Lung (tissue), 12 donors: Measurements from ENCODE around the gene APAF1. TPM values are rescaled to one million over a fixed set of nuclear protein-coding genes. Genes with fewer than 3 reads are reported as not detected.

ENCODE experiments used
- ATAC-seq: fragments of 200-7000 bp; cut with Tn5 transposase; one replicate; pipeline ENCODE4 v1.9.1; 2020; ENCODE audit warnings: moderate number of reproducible peaks; ENCODE audit not compliant: insufficient read depth, low FRiP score
- DNase-seq, 3 donors: peaks; one replicate each; pipeline ENCODE4 v3.0.0-alpha.2; 2013 to 2017
- H3K27ac ChIP-seq, 2 donors: one replicate each; pipeline ENCODE4 v1.5.1; 2013; ENCODE audit warnings: mild to moderate bottlenecking in 2 of 2, moderate library complexity in 2 of 2, control low read depth in 1 of 2, inconsistent platforms in 1 of 2, low read depth in 1 of 2, low read length in 1 of 2
- H3K27me3 ChIP-seq, 3 donors: one replicate each; pipeline ENCODE4 v1.5.1; 2013; ENCODE audit warnings: low read length in 2 of 3; ENCODE audit not compliant: control insufficient read depth in 3 of 3, insufficient read depth in 3 of 3
- H3K36me3 ChIP-seq, 4 donors: one replicate each; pipeline ENCODE4 v1.5.1; 2013; ENCODE audit warnings: low read length in 4 of 4, mild to moderate bottlenecking in 1 of 4, moderate library complexity in 1 of 4; ENCODE audit not compliant: control insufficient read depth in 4 of 4, insufficient read depth in 4 of 4
- H3K4me1 ChIP-seq, 5 donors: one replicate each; pipeline ENCODE4 v1.5.1; 2013; ENCODE audit warnings: low read length in 5 of 5, mild to moderate bottlenecking in 2 of 5, moderate library complexity in 1 of 5; ENCODE audit not compliant: control insufficient read depth in 5 of 5, insufficient read depth in 5 of 5
- H3K4me3 ChIP-seq: one replicate; pipeline ENCODE4 v1.5.1; 2013; ENCODE audit warnings: mild to moderate bottlenecking, control low read depth, moderate library complexity
- H3K9ac ChIP-seq, 2 donors: one replicate each; pipeline ENCODE4 v1.5.1; 2013; ENCODE audit warnings: low read length in 2 of 2, control low read depth in 1 of 2; ENCODE audit not compliant: insufficient read depth in 1 of 2
- H3K9me3 ChIP-seq, 4 donors: one replicate each; pipeline ENCODE4 v1.5.1; 2013; ENCODE audit warnings: low read length in 3 of 4, mild to moderate bottlenecking in 1 of 4, moderate library complexity in 1 of 4; ENCODE audit not compliant: control insufficient read depth in 4 of 4, insufficient read depth in 3 of 4
- WGBS, 2 donors: extraction: QIAGEN DNeasy Blood & Tissue Kit; methylation state at CpG; one replicate each; pipeline ENCODE4 v1.1.7; 2013; 5-methylcytosine and 5-hydroxymethylcytosine counted together
- polyA plus RNA-seq, 2 donors: library from polyadenylated mRNA; stranded (reverse); fragments of 200-250 nt; gene quantifications; one replicate each; pipeline ENCODE4 v1.2.1, GENCODE V29; 2013
- total RNA-seq, 2 donors: library from RNA; depleted of rRNA in 1 of 2; stranded (reverse); fragments of >200 nt in 1 of 2; gene quantifications; one replicate each; pipeline ENCODE4 v1.2.1, GENCODE V29; 2014 to 2021
- TF ChIP-seq, protein P1 (sequence below): IDR thresholded peaks from 2 replicates; pipeline ENCODE4 v1.5.1; 2012; ENCODE audit warnings: mild to moderate bottlenecking; ENCODE audit errors: control extremely low read depth, extremely low read depth
- donor health status: control.
- donor health status: control.
- donor health status: Bipolar disorder and iron deficiency.
- donor health status: healthy.
- donor health status: DM: yes; HTN: yes; CAD: no.

The APAF1 gene
- total and polyA plus RNA-seq, 4 donors: 6.6 to 53.2 (median 13.7) TPM

DNA sequence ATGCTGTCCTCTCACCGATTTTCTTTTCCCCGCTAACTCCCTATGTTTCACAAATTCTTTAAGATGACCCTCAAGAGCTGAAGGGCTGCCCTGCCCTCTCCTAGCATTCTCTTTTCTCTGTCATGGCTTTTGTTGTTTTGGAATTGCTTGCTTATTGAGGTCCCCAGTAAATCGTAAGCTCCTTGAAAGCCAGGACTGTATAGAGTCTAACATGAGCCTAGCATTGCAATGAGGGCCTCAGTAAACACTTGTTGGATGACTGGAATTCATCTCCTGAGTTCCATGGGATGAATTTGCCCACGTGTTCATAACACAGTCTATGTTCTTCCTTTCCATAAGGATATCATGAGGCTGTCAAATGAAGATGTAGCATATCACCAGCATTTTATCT, 92.2 kb downstream of the APAF1 start:
- peaks cover 0 to 37% (median 9%) of the 10 kb centered on the region in 5 donors for H3K4me1 ChIP-seq
- H3K9me3 ChIP-seq: peaks cover 0 to 6% (median 0%) of the 10 kb centered on the region in 4 donors
- H3K27ac ChIP-seq: no peak overlapping the region
- peaks cover 0 to 14% (median 3%) of the 10 kb centered on the region in 4 donors for H3K36me3 ChIP-seq
- DNase-seq (peak in 1 of 3 donors; percentile 30), ATAC-seq (no peak)
- H3K4me3 ChIP-seq: no peak overlapping the region
- 60 to 72% methylated on average over 4 of the region's 4 CpGs for WGBS, 2 donors
- TF ChIP-seq, protein P1, sequence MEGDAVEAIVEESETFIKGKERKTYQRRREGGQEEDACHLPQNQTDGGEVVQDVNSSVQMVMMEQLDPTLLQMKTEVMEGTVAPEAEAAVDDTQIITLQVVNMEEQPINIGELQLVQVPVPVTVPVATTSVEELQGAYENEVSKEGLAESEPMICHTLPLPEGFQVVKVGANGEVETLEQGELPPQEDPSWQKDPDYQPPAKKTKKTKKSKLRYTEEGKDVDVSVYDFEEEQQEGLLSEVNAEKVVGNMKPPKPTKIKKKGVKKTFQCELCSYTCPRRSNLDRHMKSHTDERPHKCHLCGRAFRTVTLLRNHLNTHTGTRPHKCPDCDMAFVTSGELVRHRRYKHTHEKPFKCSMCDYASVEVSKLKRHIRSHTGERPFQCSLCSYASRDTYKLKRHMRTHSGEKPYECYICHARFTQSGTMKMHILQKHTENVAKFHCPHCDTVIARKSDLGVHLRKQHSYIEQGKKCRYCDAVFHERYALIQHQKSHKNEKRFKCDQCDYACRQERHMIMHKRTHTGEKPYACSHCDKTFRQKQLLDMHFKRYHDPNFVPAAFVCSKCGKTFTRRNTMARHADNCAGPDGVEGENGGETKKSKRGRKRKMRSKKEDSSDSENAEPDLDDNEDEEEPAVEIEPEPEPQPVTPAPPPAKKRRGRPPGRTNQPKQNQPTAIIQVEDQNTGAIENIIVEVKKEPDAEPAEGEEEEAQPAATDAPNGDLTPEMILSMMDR: no peak
- no peaks in the 10 kb centered on the region for H3K27me3 ChIP-seq
- no peak overlapping the region for H3K9ac ChIP-seq

DNA sequence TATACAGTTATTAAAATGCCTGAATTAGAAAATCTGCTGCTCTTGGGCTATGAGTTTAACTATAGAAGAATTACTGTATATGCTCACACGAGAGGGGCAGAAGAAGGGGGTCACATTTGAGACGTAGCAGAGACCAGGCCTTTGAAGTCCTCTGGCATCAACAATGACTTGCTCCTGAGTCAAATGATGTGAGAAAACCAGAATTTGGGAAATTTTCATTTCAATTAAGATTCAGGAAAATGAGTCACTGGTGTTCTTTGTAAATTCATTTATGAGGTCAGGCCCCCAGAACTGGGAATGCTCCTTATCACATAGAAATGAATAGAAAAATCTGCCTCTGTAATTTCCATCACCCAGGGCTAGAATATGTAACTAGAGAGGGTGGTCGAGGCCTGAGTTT, 92.9 kb downstream of the APAF1 start:
- H3K9me3 ChIP-seq: peaks cover 0 to 6% (median 0%) of the 10 kb centered on the region in 4 donors
- TF ChIP-seq, protein P1: no peak

DNA sequence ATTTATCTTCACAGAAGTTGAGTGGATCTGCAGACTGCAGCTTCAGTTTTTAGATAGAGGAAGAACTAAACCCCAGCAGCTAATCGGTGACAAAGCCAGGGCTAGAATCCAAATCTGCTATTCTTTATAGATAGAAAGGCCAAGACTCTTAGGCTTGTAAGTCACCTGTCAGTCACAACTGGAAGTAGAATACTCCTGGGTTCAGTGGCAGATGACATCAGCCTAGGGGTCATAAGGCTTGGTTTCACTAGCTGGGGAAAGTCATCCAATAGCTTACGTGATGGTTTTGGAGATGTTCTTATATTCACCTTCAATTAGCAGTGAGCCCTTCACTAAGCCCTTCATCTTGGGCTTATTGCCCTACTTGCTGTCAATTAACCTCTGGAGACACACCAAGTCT, 93.4 kb downstream of the APAF1 start:
- peaks cover 0 to 6% (median 0%) of the 10 kb centered on the region in 4 donors for H3K9me3 ChIP-seq
- H3K27ac ChIP-seq: no peak overlapping the region
- TF ChIP-seq, protein P1: no peak
- no peak for ATAC-seq
- H3K4me3 ChIP-seq: no peak overlapping the region
- WGBS, 2 donors: 89 to 92% methylated on average over 2 of the region's 2 CpGs
- H3K9ac ChIP-seq: no peak overlapping the region
- peaks cover 0 to 8% (median 3%) of the 10 kb centered on the region in 4 donors for H3K36me3 ChIP-seq
- DNase-seq: no peak
- H3K4me1 ChIP-seq: peaks cover 0 to 38% (median 9%) of the 10 kb centered on the region in 5 donors
- no peaks in the 10 kb centered on the region for H3K27me3 ChIP-seq

More for the DNA sequence above, 92.9 kb downstream of the APAF1 start:
- Histone ChIP-seq H3K4me3 (no peak overlapping the region), H3K27ac (no peak overlapping the region), H3K36me3 (peaks cover 0 to 13% (median 3%) of the 10 kb centered on the region in 4 donors), H3K9ac (no peak overlapping the region), H3K4me1 (peaks cover 0 to 37% (median 9%) of the 10 kb centered on the region in 5 donors), H3K27me3 (no peaks in the 10 kb centered on the region)
- WGBS, 2 donors: 75 to 88% methylated on average over 3 of the region's 3 CpGs
- no peak for ATAC-seq
- peak in 1 of 3 donors; percentile 17 for DNase-seq

DNA sequence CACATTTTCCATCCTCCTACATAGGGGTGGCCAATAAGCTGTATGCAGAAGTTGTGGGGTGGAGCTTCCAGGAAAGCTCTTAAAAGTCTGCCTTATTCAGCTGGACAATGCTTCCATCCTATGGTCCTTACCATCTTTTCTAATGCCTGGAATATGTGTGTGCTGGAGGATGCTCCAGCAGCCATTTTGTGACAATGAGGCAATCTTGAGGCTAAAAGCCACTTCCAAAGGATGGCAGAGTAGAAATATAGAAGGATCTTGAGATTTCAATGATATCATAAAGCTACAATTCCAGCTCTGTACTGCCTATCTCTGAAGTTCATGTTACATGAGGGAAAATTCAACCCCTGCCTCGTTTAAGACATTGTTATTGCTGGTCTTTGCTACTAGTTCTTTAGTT, 95.7 kb downstream of the APAF1 start:
- H3K4me3 ChIP-seq: no peak overlapping the region
- H3K27me3 ChIP-seq: no peaks in the 10 kb centered on the region
- DNase-seq (no peak), ATAC-seq (no peak)
- H3K27ac ChIP-seq: no peak overlapping the region
- 76 to 97% methylated on average over 1 of the region's 1 CpG for WGBS, 2 donors
- H3K36me3 ChIP-seq: peaks cover 0 to 4% (median 0%) of the 10 kb centered on the region in 4 donors
- H3K9me3 ChIP-seq: peaks cover 0 to 6% (median 0%) of the 10 kb centered on the region in 4 donors
- H3K9ac ChIP-seq: no peak overlapping the region
- TF ChIP-seq, protein P1: no peak
- H3K4me1 ChIP-seq: peaks cover 0 to 52% (median 12%) of the 10 kb centered on the region in 5 donors
